Measurements from ENCODE around the gene SAFB.

DNA sequence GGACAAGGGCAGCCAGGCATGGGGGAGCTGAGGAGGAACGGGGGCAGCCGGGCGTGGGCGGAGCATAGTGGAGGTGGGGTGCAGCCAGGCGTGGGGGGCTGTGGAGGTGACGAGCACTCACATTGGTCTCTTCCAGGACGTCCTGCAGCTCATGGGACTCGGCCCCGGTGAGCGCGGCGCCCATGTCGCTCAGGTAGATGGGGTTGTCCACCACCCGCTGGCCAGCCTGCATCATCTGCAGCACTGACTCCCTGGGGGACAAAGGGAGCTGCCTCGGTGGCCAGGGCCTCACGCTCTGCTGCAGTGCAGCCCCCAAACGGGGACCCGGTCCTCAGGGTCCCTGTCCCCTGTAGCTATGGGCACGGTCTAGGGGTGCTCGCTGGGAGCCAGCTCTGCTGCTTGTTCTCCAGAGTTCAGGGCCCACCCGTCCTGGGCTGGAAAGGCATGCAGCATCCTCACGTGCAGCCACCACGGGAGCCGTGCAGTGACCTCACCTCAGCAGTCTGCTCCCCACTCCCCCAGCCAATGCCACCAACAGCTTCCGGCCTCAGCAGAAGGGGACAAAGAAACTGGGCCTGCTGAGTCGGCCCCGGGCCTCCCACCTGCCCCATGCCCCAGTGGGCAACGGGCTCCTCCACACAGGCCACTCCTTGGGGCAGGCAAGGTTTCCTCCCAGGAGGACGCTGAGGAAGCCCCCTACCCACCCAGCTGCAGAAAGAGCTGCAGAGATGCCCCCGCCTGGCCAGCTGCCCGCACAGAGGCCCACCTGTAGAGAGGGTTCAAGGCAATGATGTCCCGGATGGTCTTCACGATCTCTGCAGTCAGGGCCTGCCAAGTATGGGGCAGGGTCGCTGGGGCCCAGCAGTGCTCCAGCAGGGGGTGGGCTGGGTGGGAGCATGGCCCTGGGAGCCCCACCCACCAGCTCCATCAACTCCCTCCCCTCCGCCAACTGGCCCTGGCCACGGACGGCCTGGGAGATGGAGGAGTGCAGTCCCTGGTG is 85.0 kb downstream of the SAFB start:
- TF ChIP-seq, protein P1, sequence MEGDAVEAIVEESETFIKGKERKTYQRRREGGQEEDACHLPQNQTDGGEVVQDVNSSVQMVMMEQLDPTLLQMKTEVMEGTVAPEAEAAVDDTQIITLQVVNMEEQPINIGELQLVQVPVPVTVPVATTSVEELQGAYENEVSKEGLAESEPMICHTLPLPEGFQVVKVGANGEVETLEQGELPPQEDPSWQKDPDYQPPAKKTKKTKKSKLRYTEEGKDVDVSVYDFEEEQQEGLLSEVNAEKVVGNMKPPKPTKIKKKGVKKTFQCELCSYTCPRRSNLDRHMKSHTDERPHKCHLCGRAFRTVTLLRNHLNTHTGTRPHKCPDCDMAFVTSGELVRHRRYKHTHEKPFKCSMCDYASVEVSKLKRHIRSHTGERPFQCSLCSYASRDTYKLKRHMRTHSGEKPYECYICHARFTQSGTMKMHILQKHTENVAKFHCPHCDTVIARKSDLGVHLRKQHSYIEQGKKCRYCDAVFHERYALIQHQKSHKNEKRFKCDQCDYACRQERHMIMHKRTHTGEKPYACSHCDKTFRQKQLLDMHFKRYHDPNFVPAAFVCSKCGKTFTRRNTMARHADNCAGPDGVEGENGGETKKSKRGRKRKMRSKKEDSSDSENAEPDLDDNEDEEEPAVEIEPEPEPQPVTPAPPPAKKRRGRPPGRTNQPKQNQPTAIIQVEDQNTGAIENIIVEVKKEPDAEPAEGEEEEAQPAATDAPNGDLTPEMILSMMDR (IDR thresholded peaks at IDR 0.05) = no peak
- no peak for TF ChIP-seq POLR2A (IDR thresholded peaks at IDR 0.05)
